HEK293T (cell line): ENCODE data around the gene TSPAN9.

Source experiments
- ARNT ChIP-seq: fragments of 450-650 bp; IDR thresholded peaks from 2 replicates; pipeline ENCODE4 v1.6.1; 2017; ENCODE audit warnings: mild to moderate bottlenecking
- BHLHE40 ChIP-seq: fragments of 450-650 bp; IDR thresholded peaks from 2 replicates; pipeline ENCODE4 v1.6.1; 2016; ENCODE audit warnings: mild to moderate bottlenecking, moderate library complexity, borderline replicate concordance
- CTBP1 ChIP-seq: fragments of 450-650 bp; IDR thresholded peaks from 2 replicates; pipeline ENCODE4 v1.6.1; 2016; ENCODE audit warnings: borderline replicate concordance
- ELF4 ChIP-seq: fragments of 450-650 bp; IDR thresholded peaks from 2 replicates; pipeline ENCODE4 v1.6.1; 2017; ENCODE audit warnings: antibody characterized with exemption
- FOXA1 ChIP-seq: fragments of 450-650 bp; IDR thresholded peaks from 2 replicates; pipeline ENCODE4 v1.6.1; 2016; ENCODE audit warnings: mild to moderate bottlenecking
- FOXK2 ChIP-seq: fragments of 450-650 bp; IDR thresholded peaks from 2 replicates; pipeline ENCODE4 v1.6.1; 2016; ENCODE audit warnings: mild to moderate bottlenecking
- FOXM1 ChIP-seq: fragments of 450-650 bp; IDR thresholded peaks from 2 replicates; pipeline ENCODE4 v1.6.1; 2017; ENCODE audit warnings: mild to moderate bottlenecking, borderline replicate concordance
- LEF1 ChIP-seq: fragments of 450-650 bp; IDR thresholded peaks from 2 replicates; pipeline ENCODE4 v1.6.1; 2017; ENCODE audit warnings: mild to moderate bottlenecking, borderline replicate concordance
- SP1 ChIP-seq: fragments of 450-650 bp; IDR thresholded peaks from 2 replicates; pipeline ENCODE4 v1.6.1; 2017
- SUZ12 ChIP-seq: fragments of 450-650 bp; IDR thresholded peaks from 2 replicates; pipeline ENCODE4 v1.6.1; 2016; ENCODE audit warnings: mild to moderate bottlenecking
- TARDBP ChIP-seq: fragments of 450-650 bp; IDR thresholded peaks from 2 replicates; pipeline ENCODE4 v1.6.1; 2016
- ZNF384 ChIP-seq: fragments of 450-650 bp; IDR thresholded peaks from 2 replicates; pipeline ENCODE4 v1.6.1; 2016

GRCh38 chr12:3152011-3152511 lies 74.9 kb downstream of the TSPAN9 start:
- TF ChIP-seq FOXM1 (no peak), LEF1 (no peak), ZNF384 (no peak), TARDBP (no peak), SUZ12 (no peak), FOXK2 (no peak), SP1 (no peak), FOXA1 (no peak), CTBP1 (no peak), ARNT (no peak), ELF4 (no peak), BHLHE40 (no peak)
